Measurements from ENCODE around the gene NME3.
"Not testable (repeated sequence)": the region's sequence is repeated elsewhere in the genome, so short reads cannot be mapped to it uniquely, and the experiment has no call there.

The NME3 gene

GRCh38 chr16:1734123-1734522 is 37.2 kb downstream of the NME3 start:
- Histone ChIP-seq H4K20me1 (peaks cover 0 to 50% (median 15%) of the 10 kb centered on the region in 11 experiments; a peak in 11 of 22 replicates), H3K36me3 (peaks cover 59 to 70% (median 65%) of the 10 kb centered on the region in 11 experiments), H3K27ac (no peak overlapping the region), H3K9me3 (replicated peaks in 1 of 11) (peaks cover 0 to 69% (median 61%) of the 10 kb centered on the region in 11 experiments; a peak in 20 of 22 replicates), H3K4me1 (peaks cover 0 to 12% (median 0%) of the 10 kb centered on the region in 10 experiments; a peak in 6 of 20 replicates), H3K4me3 (peak overlapping the region in 3 of 10 experiments; percentile 1 to 6 (median 5); a peak in 1 of 20 replicates), H3K4me2 (no peak overlapping the region), H3K27me3 (no peaks in the 10 kb centered on the region), H3K9ac (no peak overlapping the region)
- TF ChIP-seq Cebpa-rat (IDR thresholded peaks at IDR 0.05), result no peak

- not testable (repeated sequence) for H3K27ac ChIP-seq, H3K27me3 ChIP-seq, H3K4me3 ChIP-seq, H3K9ac ChIP-seq, H3K4me2 ChIP-seq
- H3K4me1 ChIP-seq, result peaks cover 0 to 12% (median 0%) of the 10 kb centered on the region in 10 experiments; a peak in 6 of 20 replicates
- peaks cover 7 to 65% (median 23%) of the 10 kb centered on the region in 11 experiments; a peak in 15 of 22 replicates for H4K20me1 ChIP-seq
- peaks cover 74 to 84% (median 80%) of the 10 kb centered on the region in 11 experiments for H3K36me3 ChIP-seq
- H3K9me3 ChIP-seq (replicated peaks in 1 of 11), result peaks cover 0 to 54% (median 45%) of the 10 kb centered on the region in 11 experiments; a peak in 19 of 22 replicates
These were observed 38.8 kb downstream of the NME3 start for GRCh38 chr16:1732551-1732987.

GRCh38 chr16:1732071-1732470 is 39.3 kb downstream of the NME3 start:
- TF ChIP-seq Cebpa-rat (IDR thresholded peaks at IDR 0.05), result no peak
- H3K27ac ChIP-seq, result no peak overlapping the region
- no peak overlapping the region for H3K4me2 ChIP-seq
- H3K9me3 ChIP-seq (replicated peaks in 1 of 11), result peaks cover 0 to 49% (median 40%) of the 10 kb centered on the region in 11 experiments; a peak in 19 of 22 replicates
- H3K4me3 ChIP-seq, result no peak overlapping the region
- peaks cover 79 to 89% (median 85%) of the 10 kb centered on the region in 11 experiments for H3K36me3 ChIP-seq
- no peak overlapping the region for H3K9ac ChIP-seq
- H3K27me3 ChIP-seq, result no peaks in the 10 kb centered on the region
- H3K4me1 ChIP-seq, result peaks cover 0 to 12% (median 0%) of the 10 kb centered on the region in 10 experiments; a peak in 6 of 20 replicates
- peaks cover 7 to 70% (median 23%) of the 10 kb centered on the region in 11 experiments; a peak in 15 of 22 replicates for H4K20me1 ChIP-seq

- H3K4me3 ChIP-seq, result no peak overlapping the region
- peaks cover 0 to 44% (median 35%) of the 10 kb centered on the region in 11 experiments; a peak in 19 of 22 replicates for H3K9me3 ChIP-seq (replicated peaks in 1 of 11)
- peak overlapping the region in 2 of 11 experiments; percentile 13 to 56; a peak in 3 of 22 replicates for H3K4me2 ChIP-seq
- H3K4me1 ChIP-seq, result peaks cover 0 to 12% (median 0%) of the 10 kb centered on the region in 10 experiments; a peak in 6 of 20 replicates
- H3K9ac ChIP-seq, result peak overlapping the region in 2 of 11 experiments; percentile 2 to 29; a peak in 2 of 22 replicates
- H3K36me3 ChIP-seq, result peaks cover 84 to 93% (median 90%) of the 10 kb centered on the region in 11 experiments
- no peaks in the 10 kb centered on the region for H3K27me3 ChIP-seq
- no peak for TF ChIP-seq Cebpa-rat (IDR thresholded peaks at IDR 0.05)
- no peak overlapping the region for H3K27ac ChIP-seq
- peaks cover 7 to 75% (median 28%) of the 10 kb centered on the region in 11 experiments; a peak in 15 of 22 replicates for H4K20me1 ChIP-seq
These were observed 39.7 kb downstream of the NME3 start for GRCh38 chr16:1731603-1732002.

GRCh38 chr16:1731073-1731472 is 40.3 kb downstream of the NME3 start:
- H3K9me3 ChIP-seq (replicated peaks in 1 of 11), result peaks cover 0 to 39% (median 30%) of the 10 kb centered on the region in 11 experiments; a peak in 19 of 22 replicates
- peaks cover 7 to 80% (median 33%) of the 10 kb centered on the region in 11 experiments; a peak in 15 of 22 replicates for H4K20me1 ChIP-seq
- peaks cover 0 to 16% (median 4%) of the 10 kb centered on the region in 10 experiments; a peak in 12 of 20 replicates for H3K4me1 ChIP-seq
- H3K4me3 ChIP-seq, result no peak overlapping the region
- H3K36me3 ChIP-seq, result peaks cover 89 to 99% (median 95%) of the 10 kb centered on the region in 11 experiments
- H3K4me2 ChIP-seq, result peak overlapping the region in 2 of 11 experiments; percentile 13 to 56; a peak in 4 of 22 replicates
- no peaks in the 10 kb centered on the region for H3K27me3 ChIP-seq
- H3K9ac ChIP-seq, result peak overlapping the region in 2 of 11 experiments; percentile 2 to 29; a peak in 2 of 22 replicates
- H3K27ac ChIP-seq, result no peak overlapping the region
- no peak for TF ChIP-seq Cebpa-rat (IDR thresholded peaks at IDR 0.05)

GRCh38 chr16:1729445-1729844 is 41.9 kb downstream of the NME3 start:
- Histone ChIP-seq H4K20me1 (peaks cover 13 to 84% (median 40%) of the 10 kb centered on the region in 11 experiments; a peak in 15 of 22 replicates), H3K4me2 (no peak overlapping the region), H3K36me3 (peaks cover 89 to 100% (median 95%) of the 10 kb centered on the region in 11 experiments), H3K9me3 (replicated peaks in 1 of 11) (peaks cover 0 to 22% (median 14%) of the 10 kb centered on the region in 11 experiments; a peak in 19 of 22 replicates), H3K27ac (no peak overlapping the region), H3K4me1 (peaks cover 10 to 32% (median 20%) of the 10 kb centered on the region in 10 experiments), H3K9ac (no peak overlapping the region; a peak in 1 of 22 replicates), H3K4me3 (no peak overlapping the region), H3K27me3 (no peaks in the 10 kb centered on the region)
- TF ChIP-seq Cebpa-rat (IDR thresholded peaks at IDR 0.05), result no peak

GRCh38 chr16:1729026-1729425 is 42.3 kb downstream of the NME3 start:
- Histone ChIP-seq H3K4me2 (no peak overlapping the region), H3K4me1 (peaks cover 15 to 36% (median 24%) of the 10 kb centered on the region in 10 experiments), H3K9ac (no peak overlapping the region), H3K9me3 (replicated peaks in 1 of 11) (peaks cover 0 to 18% (median 10%) of the 10 kb centered on the region in 11 experiments; a peak in 19 of 22 replicates), H4K20me1 (peaks cover 13 to 84% (median 40%) of the 10 kb centered on the region in 11 experiments; a peak in 16 of 22 replicates), H3K27me3 (no peaks in the 10 kb centered on the region), H3K36me3 (peaks cover 88 to 100% (median 95%) of the 10 kb centered on the region in 11 experiments), H3K4me3 (no peak overlapping the region), H3K27ac (no peak overlapping the region)
- no peak for TF ChIP-seq Cebpa-rat (IDR thresholded peaks at IDR 0.05)

GRCh38 chr16:1727651-1728624 is 43.4 kb downstream of the NME3 start:
- H3K4me1 ChIP-seq, result peaks cover 25 to 47% (median 35%) of the 10 kb centered on the region in 10 experiments
- H3K9me3 ChIP-seq (replicated peaks in 1 of 11), result peaks cover 0 to 7% (median 0%) of the 10 kb centered on the region in 11 experiments; a peak in 4 of 22 replicates
- no peak overlapping the region for H3K4me2 ChIP-seq
- H4K20me1 ChIP-seq, result peaks cover 13 to 82% (median 33%) of the 10 kb centered on the region in 11 experiments; a peak in 16 of 22 replicates
- H3K9ac ChIP-seq, result 0 out of 22 replicates have a peak overlapping the region, but pooled peaks of 1 of the 11 experiments have one; percentile 18
- H3K27me3 ChIP-seq, result no peaks in the 10 kb centered on the region
- TF ChIP-seq Cebpa-rat (IDR thresholded peaks at IDR 0.05), result no peak
- no peak overlapping the region for H3K4me3 ChIP-seq
- H3K27ac ChIP-seq, result 0 out of 22 replicates have a peak overlapping the region, but pooled peaks of 1 of the 11 experiments have one; percentile 16
- peaks cover 77 to 92% (median 85%) of the 10 kb centered on the region in 11 experiments for H3K36me3 ChIP-seq

Measured in BLaER1 treated with 17β-estradiol and CSF1 and Interleukin-3, amounts not matched to agents 10 nM and 100 nM (cell line).